Endodermal cell (in vitro differentiated cells): Measurements from ENCODE around the gene OR8A1. TPM values are rescaled to one million over a fixed set of nuclear protein-coding genes. Genes with fewer than 3 reads are reported as not detected.

ENCODE experiments used
- DNase-seq: peaks from one replicate; pipeline ENCODE4 v3.0.0-alpha.2; 2017
- H3K27ac ChIP-seq: 2 replicates; pipeline ENCODE4 v1.5.1; 2013; ENCODE audit warnings: mild to moderate bottlenecking, low read depth, low read length, moderate library complexity
- H3K27me3 ChIP-seq: 2 replicates; pipeline ENCODE4 v1.6.1; 2013; ENCODE audit warnings: mild to moderate bottlenecking, low read length, moderate library complexity; ENCODE audit not compliant: insufficient read depth, control insufficient read depth, poor library complexity, severe bottlenecking
- H3K36me3 ChIP-seq: 2 replicates; pipeline ENCODE4 v1.7.0; 2013; ENCODE audit warnings: mild to moderate bottlenecking, low read length, moderate library complexity; ENCODE audit not compliant: control insufficient read depth, insufficient read depth
- H3K4me1 ChIP-seq: one replicate; pipeline ENCODE4 v1.7.0; 2013; ENCODE audit warnings: low read length; ENCODE audit not compliant: control insufficient read depth, insufficient read depth
- H3K4me3 ChIP-seq: 2 replicates; pipeline ENCODE4 v1.5.1; 2013; ENCODE audit warnings: mild to moderate bottlenecking, low read length, moderate library complexity
- H3K9ac ChIP-seq: 2 replicates; pipeline ENCODE4 v1.6.1; 2013; ENCODE audit warnings: mild to moderate bottlenecking, low read length, moderate library complexity; ENCODE audit not compliant: poor library complexity, severe bottlenecking; ENCODE audit errors: extremely low read depth
- H3K9me3 ChIP-seq: 2 replicates; pipeline ENCODE4 v1.6.1; 2013; ENCODE audit warnings: mild to moderate bottlenecking, low read length, moderate library complexity; ENCODE audit not compliant: control insufficient read depth
- H3K27ac Mint-ChIP-seq: 2 replicates; pipeline ENCODE4 v1.8.0; 2020; ENCODE audit warnings: mixed read lengths
- H3K27me3 Mint-ChIP-seq: 2 replicates; pipeline ENCODE4 v1.8.0; 2021; ENCODE audit warnings: mild to moderate bottlenecking, mixed read lengths; ENCODE audit not compliant: insufficient read depth
- H3K36me3 Mint-ChIP-seq: 2 replicates; pipeline ENCODE4 v1.8.0; 2020; ENCODE audit warnings: low read depth, mixed read lengths
- H3K4me1 Mint-ChIP-seq: 2 replicates; pipeline ENCODE4 v1.8.0; 2020; ENCODE audit warnings: mixed read lengths
- H3K4me3 Mint-ChIP-seq: 2 replicates; pipeline ENCODE4 v1.8.0; 2020; ENCODE audit warnings: mild to moderate bottlenecking, moderate library complexity, mixed read lengths
- H3K9me3 Mint-ChIP-seq: 2 replicates; pipeline ENCODE4 v1.8.0; 2020; ENCODE audit warnings: mild to moderate bottlenecking, mixed read lengths
- CTCF ChIP-seq: fragments of 200-600 bp; sonication (generic); conservative IDR thresholded peaks from 2 replicates; pipeline ENCODE4 v1.5.0; 2021; ENCODE audit warnings: antibody characterized with exemption, mild to moderate bottlenecking
- WGBS, 2 experiments: methylation state at CpG; one replicate each; pipeline versions ENCODE4 v1.1.5 to v1.1.7; 2013; ENCODE audit warnings: missing lambda C conversion rate in 2 of 2, mixed read lengths in 1 of 2; ENCODE audit not compliant: insufficient coverage in 1 of 2, insufficient read length in 1 of 2; 5-methylcytosine and 5-hydroxymethylcytosine counted together
- long read RNA-seq, 4 experiments: library from polyadenylated mRNA in 2 of 4; library from RNA in 1 of 4; library from capped mRNA in 1 of 4; stranded (forward) in 3 of 4; unstranded in 1 of 4; transcript quantifications; one replicate each; pipeline ENCODE4 v2.0.0, GENCODE V29; 2020 to 2021; ENCODE audit warnings: inconsistent platforms in 1 of 4
- polyA plus RNA-seq, 2 experiments: library from polyadenylated mRNA; stranded (reverse); fragments of 50-300 nt; gene quantifications; one replicate each; pipeline ENCODE4 v1.2.3, GENCODE V29; 2013
- total RNA-seq, 2 donors: library from RNA; stranded (reverse); fragmentation: NEBNext Ultra II Directional in 1 of 2; extraction: Animal tissue kit (Norgen Biotek cat#: 25700) in 1 of 2; gene quantifications; 2 replicates in 1 of 2; 3 replicates in 1 of 2; pipeline ENCODE4 v1.2.1, GENCODE V29; 2021

The OR8A1 gene
- total RNA-seq = under 1 TPM; 0.22 to 0.35 TPM
- polyA plus RNA-seq (2013, experiment 1 of 2) = not detected
- polyA plus RNA-seq (2013, experiment 2 of 2) = not detected
- long read RNA-seq, experiment 1 = 0 reads
- long read RNA-seq, experiment 2 = 0 reads
- long read RNA-seq, experiment 3 = 0 reads
- long read RNA-seq, experiment 4, partial matches to known transcripts = 0 of 1 reads
- long read RNA-seq, experiment 4, other reads (novel, unspliced or antisense) = 1 of 1 reads

GRCh38 chr11:124569697-124570096, at the start of gene OR8A1:
Gene OR8A1 (plus strand): TSS chr11:124569997. CDS start chr11:124570120, 123 bp downstream.
- no peaks in the 10 kb centered on the region for H3K4me1 ChIP-seq
- no peak within 1 kb of the TSS for H3K9ac ChIP-seq
- 49 to 74% methylated on average over 3 to 4 of the region's 4 CpGs for WGBS, 2 experiments
- H3K4me3 ChIP-seq = no peak within 1 kb of the TSS
- no peaks in the 10 kb centered on the region for H3K27me3 ChIP-seq
- TF ChIP-seq CTCF = no peak
- no peaks in the 10 kb centered on the region for H3K9me3 ChIP-seq
- no peak within 1 kb of the TSS for H3K27ac Mint-ChIP-seq
- no peaks in the 10 kb centered on the region for H3K36me3 Mint-ChIP-seq
- no peak for DNase-seq
- no peak within 1 kb of the TSS for H3K4me3 Mint-ChIP-seq
- no peaks in the 10 kb centered on the region for H3K36me3 ChIP-seq
- no peak within 1 kb of the TSS for H3K27ac ChIP-seq
- no peaks in the 10 kb centered on the region for H3K27me3 Mint-ChIP-seq
- no peaks in the 10 kb centered on the region for H3K4me1 Mint-ChIP-seq
- H3K9me3 Mint-ChIP-seq = peaks cover 2% of the 10 kb centered on the region

- H3K27me3 ChIP-seq = no peaks in the 10 kb centered on the region
- no peak for DNase-seq
- Mint-ChIP-seq H3K4me1 (no peaks in the 10 kb centered on the region), H3K36me3 (no peaks in the 10 kb centered on the region), H3K27ac (no peak overlapping the region), H3K4me3 (no peak overlapping the region), H3K27me3 (peaks cover 10% of the 10 kb centered on the region), H3K9me3 (no peaks in the 10 kb centered on the region)
- H3K27ac ChIP-seq = no peak overlapping the region
- H3K4me3 ChIP-seq = no peak overlapping the region
- no peaks in the 10 kb centered on the region for H3K4me1 ChIP-seq
- TF ChIP-seq CTCF = no peak
- WGBS, 2 experiments = no CpG with 5 or more reads among the region's 1 CpG
- H3K36me3 ChIP-seq = no peaks in the 10 kb centered on the region
- no peak overlapping the region for H3K9ac ChIP-seq
- H3K9me3 ChIP-seq = no peaks in the 10 kb centered on the region
Observed at GRCh38 chr11:124520550-124520854, 49.3 kb upstream of the OR8A1 start.

- Histone ChIP-seq H3K9me3 (peaks cover 7% of the 10 kb centered on the region), H3K4me1 (no peaks in the 10 kb centered on the region), H3K4me3 (no peak overlapping the region), H3K27me3 (no peaks in the 10 kb centered on the region), H3K36me3 (no peaks in the 10 kb centered on the region), H3K9ac (no peak overlapping the region), H3K27ac (no peak overlapping the region)
- TF ChIP-seq CTCF = no peak
- H3K27ac Mint-ChIP-seq = no peak overlapping the region
- no peaks in the 10 kb centered on the region for H3K27me3 Mint-ChIP-seq
- no peaks in the 10 kb centered on the region for H3K36me3 Mint-ChIP-seq
- WGBS, 2 experiments = 83 to 97% methylated on average over 1 to 2 of the region's 2 CpGs
- no peak overlapping the region for H3K4me3 Mint-ChIP-seq
- peak; percentile 45 for DNase-seq
- peaks cover 11% of the 10 kb centered on the region for H3K4me1 Mint-ChIP-seq
- H3K9me3 Mint-ChIP-seq = peaks cover 4% of the 10 kb centered on the region
Observed at GRCh38 chr11:124533626-124534025, 36.2 kb upstream of the OR8A1 start.
